ENCODE data around the gene CDC42EP1.
A peak's percentile ranks its signal among the peaks of the same experiment; 100 is the strongest.
"Not testable (repeated sequence)": the region's sequence is repeated elsewhere in the genome, so short reads cannot be mapped to it uniquely, and the experiment has no call there.

Gene CDC42EP1

GRCh38 chr22:37608477-37609239 lies 48.4 kb downstream of the CDC42EP1 start, which contains the start of gene GGA1:
Gene GGA1 (plus strand): TSS chr22:37608834. CDS start chr22:37608861, 27 bp downstream.
- Histone ChIP-seq H3K4me1 (peaks cover 58% of the 10 kb centered on the region), H3K9ac (peak within 1 kb of the TSS; percentile 93), H4K20me1 (0 out of 2 replicates have a peak, but pooled peaks cover 14% of the 10 kb centered on the region), H3K9me3 (no peaks in the 10 kb centered on the region), H3K27me3 (no peaks in the 10 kb centered on the region), H3K4me3 (peak within 1 kb of the TSS; percentile 95), H3K27ac (peak within 1 kb of the TSS; percentile 93), H3K4me2 (peak within 1 kb of the TSS; percentile 99), H3K36me3 (peaks cover 23% of the 10 kb centered on the region)
- no peak for TF ChIP-seq Cebpa-rat (IDR thresholded peaks at IDR 0.05)

- H3K9ac ChIP-seq: peak overlapping the region; percentile 93
- no peaks in the 10 kb centered on the region for H3K9me3 ChIP-seq
- peak overlapping the region; percentile 95 for H3K4me3 ChIP-seq
- H3K27ac ChIP-seq: peak overlapping the region; percentile 93
- H4K20me1 ChIP-seq: 0 out of 2 replicates have a peak, but pooled peaks cover 14% of the 10 kb centered on the region
- H3K36me3 ChIP-seq: peaks cover 31% of the 10 kb centered on the region
- no peak for TF ChIP-seq Cebpa-rat (IDR thresholded peaks at IDR 0.05)
- H3K4me1 ChIP-seq: peaks cover 56% of the 10 kb centered on the region
- H3K27me3 ChIP-seq: no peaks in the 10 kb centered on the region
- peak overlapping the region; percentile 99 for H3K4me2 ChIP-seq
Measured at GRCh38 chr22:37609240-37610152, 49.2 kb downstream of the CDC42EP1 start.

- Histone ChIP-seq H3K36me3 (peaks cover 38% of the 10 kb centered on the region), H3K9ac (peak overlapping the region; percentile 93), H3K4me1 (peaks cover 50% of the 10 kb centered on the region), H3K4me3 (peak overlapping the region; percentile 95), H3K4me2 (peak overlapping the region; percentile 99), H3K27ac (peak overlapping the region; percentile 93), H4K20me1 (0 out of 2 replicates have a peak, but pooled peaks cover 14% of the 10 kb centered on the region)
- not testable (repeated sequence) for H3K27me3 ChIP-seq, H3K9me3 ChIP-seq
Measured at GRCh38 chr22:37610153-37610475, 49.8 kb downstream of the CDC42EP1 start.

GRCh38 chr22:37610480-37611129 lies 50.3 kb downstream of the CDC42EP1 start:
- H3K36me3 ChIP-seq: peaks cover 43% of the 10 kb centered on the region
- H3K27me3 ChIP-seq: no peaks in the 10 kb centered on the region
- TF ChIP-seq Cebpa-rat (IDR thresholded peaks at IDR 0.05): no peak
- peak overlapping the region; percentile 93 for H3K9ac ChIP-seq
- H3K4me2 ChIP-seq: peak overlapping the region; percentile 99
- H4K20me1 ChIP-seq: 0 out of 2 replicates have a peak, but pooled peaks cover 14% of the 10 kb centered on the region
- H3K4me1 ChIP-seq: peaks cover 45% of the 10 kb centered on the region
- peak overlapping the region; percentile 95 for H3K4me3 ChIP-seq
- H3K27ac ChIP-seq: peak overlapping the region; percentile 93
- no peaks in the 10 kb centered on the region for H3K9me3 ChIP-seq

- peaks cover 41% of the 10 kb centered on the region for H3K4me1 ChIP-seq
- peak overlapping the region; percentile 93; the same call in 1 of the 2 replicates for H3K9ac ChIP-seq
- peaks cover 49% of the 10 kb centered on the region for H3K36me3 ChIP-seq
- peak overlapping the region; percentile 99 for H3K4me2 ChIP-seq
- H3K4me3 ChIP-seq: no peak overlapping the region
- no peak for TF ChIP-seq Cebpa-rat (IDR thresholded peaks at IDR 0.05)
- no peaks in the 10 kb centered on the region for H3K27me3 ChIP-seq
- 0 out of 2 replicates have a peak, but pooled peaks cover 14% of the 10 kb centered on the region for H4K20me1 ChIP-seq
- peak overlapping the region; percentile 93; the same call in 1 of the 2 replicates for H3K27ac ChIP-seq
- H3K9me3 ChIP-seq: no peaks in the 10 kb centered on the region
Measured at GRCh38 chr22:37611207-37611606, 50.9 kb downstream of the CDC42EP1 start.

DNA sequence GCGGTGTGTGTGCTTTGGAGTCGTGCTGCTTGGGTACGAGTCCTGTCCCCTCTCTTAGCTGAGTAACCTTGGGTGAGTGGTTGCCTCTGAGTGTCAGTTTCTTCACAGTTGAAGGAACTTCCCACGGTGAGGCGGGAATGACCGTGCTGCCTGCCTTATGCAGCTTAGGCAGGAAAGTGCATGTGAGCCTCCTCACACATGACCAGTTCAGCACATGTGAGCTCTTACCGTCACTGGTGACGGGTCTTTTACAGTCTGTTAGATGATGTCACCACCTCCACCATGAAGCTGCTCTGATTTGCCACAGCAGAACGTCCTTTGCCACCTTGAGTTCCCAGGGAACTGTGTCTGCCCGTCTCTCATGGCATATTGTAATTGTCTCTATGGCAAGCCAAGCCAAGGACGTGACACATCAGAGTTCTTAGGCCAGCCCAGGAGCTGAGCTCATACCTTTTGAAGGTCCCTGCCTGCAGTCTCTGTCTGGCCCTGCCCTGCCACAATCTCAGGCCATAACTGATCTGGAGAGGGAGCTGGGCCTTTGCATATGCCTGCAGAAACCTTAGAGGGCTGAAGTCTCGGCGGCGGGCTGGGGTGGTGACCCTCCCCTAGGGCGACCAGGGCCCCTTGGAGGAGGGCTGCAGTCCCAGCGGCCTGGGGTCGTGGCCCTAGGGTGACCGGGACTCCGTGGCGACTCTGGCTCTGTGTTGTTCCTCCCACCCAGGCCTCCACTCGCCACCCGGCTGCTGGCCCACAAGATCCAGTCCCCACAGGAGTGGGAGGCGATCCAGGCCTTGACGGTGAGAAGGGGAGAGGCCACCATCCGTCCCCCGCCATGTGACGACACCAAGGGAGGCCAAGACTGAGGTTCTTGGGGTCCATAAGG lies 56.2 kb downstream of the CDC42EP1 start:
- no peak for TF ChIP-seq Cebpa-rat (IDR thresholded peaks at IDR 0.05)
- 0 out of 2 replicates have a peak, but pooled peaks cover 7% of the 10 kb centered on the region for H4K20me1 ChIP-seq
- peaks cover 95% of the 10 kb centered on the region for H3K36me3 ChIP-seq
- H3K4me2 ChIP-seq: no peak overlapping the region
- no peak overlapping the region; the same call in 1 of the 2 replicates for H3K27ac ChIP-seq
- peaks cover 19% of the 10 kb centered on the region for H3K4me1 ChIP-seq
- no peaks in the 10 kb centered on the region for H3K9me3 ChIP-seq
- H3K27me3 ChIP-seq: no peaks in the 10 kb centered on the region
- H3K9ac ChIP-seq: no peak overlapping the region
- H3K4me3 ChIP-seq: no peak overlapping the region

- Histone ChIP-seq H3K27ac (no peak overlapping the region; the same call in 1 of the 2 replicates), H3K36me3 (peaks cover 97% of the 10 kb centered on the region), H3K4me1 (peaks cover 16% of the 10 kb centered on the region; the same call in 1 of the 2 replicates)
Measured at GRCh38 chr22:37617431-37617830, 57.2 kb downstream of the CDC42EP1 start.

DNA sequence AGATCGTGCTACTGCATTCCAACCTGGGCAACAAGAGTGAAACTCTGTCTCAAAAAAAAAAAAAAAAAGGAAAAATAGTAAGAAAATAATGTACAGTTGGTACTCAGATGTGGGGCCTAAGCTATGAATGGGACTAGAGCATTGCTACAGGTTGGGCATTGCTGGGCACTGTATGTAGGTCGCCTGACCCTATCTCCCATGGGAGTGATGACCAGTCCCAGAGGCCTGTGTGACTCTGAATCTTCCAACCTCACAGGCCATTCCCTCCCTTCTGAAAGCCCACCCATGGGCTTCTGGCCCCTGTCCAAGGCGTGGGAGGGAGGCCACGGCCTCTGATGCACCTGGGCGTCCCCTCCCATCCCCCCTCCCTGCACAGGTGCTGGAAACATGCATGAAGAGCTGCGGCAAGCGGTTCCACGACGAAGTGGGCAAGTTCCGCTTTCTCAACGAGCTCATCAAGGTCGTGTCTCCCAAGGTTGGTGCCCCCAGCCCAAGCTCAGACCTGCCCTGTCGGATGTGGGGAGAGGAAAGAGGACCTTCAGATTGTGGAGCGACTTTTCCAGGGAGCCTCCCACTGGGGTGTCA lies 57.9 kb downstream of the CDC42EP1 start:
- Histone ChIP-seq H3K27me3 (no peaks in the 10 kb centered on the region), H3K27ac (no peak overlapping the region), H3K4me2 (no peak overlapping the region), H3K36me3 (peaks cover 98% of the 10 kb centered on the region), H3K4me3 (no peak overlapping the region), H3K9me3 (no peaks in the 10 kb centered on the region), H3K9ac (no peak overlapping the region), H4K20me1 (0 out of 2 replicates have a peak, but pooled peaks cover 1% of the 10 kb centered on the region), H3K4me1 (peaks cover 16% of the 10 kb centered on the region)
- TF ChIP-seq Cebpa-rat (IDR thresholded peaks at IDR 0.05): no peak

More at GRCh38 chr22:37617431-37617830, 57.2 kb downstream of the CDC42EP1 start:
- Histone ChIP-seq H4K20me1 (0 out of 2 replicates have a peak, but pooled peaks cover 5% of the 10 kb centered on the region), H3K4me3 (no peak overlapping the region), H3K9ac (no peak overlapping the region), H3K27me3 (no peaks in the 10 kb centered on the region), H3K9me3 (no peaks in the 10 kb centered on the region), H3K4me2 (no peak overlapping the region)
- no peak for TF ChIP-seq Cebpa-rat (IDR thresholded peaks at IDR 0.05)

Data from BLaER1 (cell line).